Mucosa of rectum (tissue), 2 donors: ENCODE results near the gene DMTF1.
"Not testable (repeated sequence)": the region's sequence is repeated elsewhere in the genome, so short reads cannot be mapped to it uniquely, and the experiment has no call there.

Source experiments
- H3K27ac ChIP-seq, 2 donors: one replicate each; pipeline ENCODE4 v1.7.0; 2013; ENCODE audit warnings: inconsistent platforms in 2 of 2, low read depth in 2 of 2, low read length in 2 of 2
- H3K27me3 ChIP-seq, 2 donors: one replicate each; pipeline ENCODE4 v1.7.0; 2013; ENCODE audit warnings: low read length in 2 of 2; ENCODE audit not compliant: control insufficient read depth in 2 of 2, insufficient read depth in 2 of 2
- H3K36me3 ChIP-seq, 2 donors: one replicate each; pipeline ENCODE4 v1.7.0; 2013; ENCODE audit warnings: low read length in 2 of 2; ENCODE audit not compliant: control insufficient read depth in 2 of 2, insufficient read depth in 2 of 2
- H3K4me1 ChIP-seq, 2 donors: one replicate each; pipeline ENCODE4 v1.7.0; 2013; ENCODE audit warnings: low read length in 2 of 2, mild to moderate bottlenecking in 1 of 2; ENCODE audit not compliant: control insufficient read depth in 2 of 2, insufficient read depth in 2 of 2
- H3K4me3 ChIP-seq, 2 donors: one replicate each; pipeline ENCODE4 v1.7.0; 2013; ENCODE audit warnings: low read length in 2 of 2
- H3K9ac ChIP-seq, 2 donors: one replicate each; pipeline ENCODE4 v1.7.0; 2013; ENCODE audit warnings: low read length in 2 of 2, low read depth in 1 of 2, mild to moderate bottlenecking in 1 of 2
- H3K9me3 ChIP-seq, 2 donors: one replicate each; pipeline ENCODE4 v1.7.0; 2013; ENCODE audit warnings: low read length in 2 of 2; ENCODE audit not compliant: control insufficient read depth in 2 of 2
- donor health status: healthy.
- donor health status: Normal muscosa, but diverticular disease.

DMTF1 gene

DNA sequence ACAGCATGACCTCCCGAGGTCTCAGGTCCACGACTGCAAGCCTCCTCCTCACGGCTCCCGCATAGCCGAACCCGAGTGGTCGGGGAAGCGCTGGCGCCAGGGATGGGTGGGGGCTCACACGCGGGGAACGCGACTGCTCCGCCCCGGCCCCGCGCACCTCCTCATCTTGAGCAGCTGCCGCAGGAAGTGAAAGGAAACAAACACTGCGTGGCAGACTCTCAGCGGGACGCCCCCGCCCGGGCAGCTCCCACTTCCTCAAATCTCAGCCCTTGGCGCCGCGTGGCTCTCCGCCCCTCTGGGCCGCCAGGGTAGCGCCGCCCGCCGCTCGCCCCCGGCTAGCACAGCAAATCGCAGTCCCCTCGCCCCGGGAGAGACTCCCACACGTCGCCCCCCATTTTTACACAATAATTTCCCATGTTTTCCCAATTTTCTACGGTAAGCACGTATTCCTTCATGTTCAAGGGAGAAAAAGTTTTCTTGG is 67.3 kb downstream of the DMTF1 start, which contains the start of gene TMEM243:
TSS of gene TMEM243 (minus strand) at position 188 of the 481 bp plus-strand sequence. CDS start 229 bp downstream, outside the sequence.
- H3K36me3 ChIP-seq: no peaks in the 10 kb centered on the region
- peaks cover 18 to 19% of the 10 kb centered on the region in 2 donors for H3K4me1 ChIP-seq
- peak within 1 kb of the TSS; percentile 84 to 86 for H3K27ac ChIP-seq
- peak within 1 kb of the TSS; percentile 88 to 93 for H3K9ac ChIP-seq
- H3K9me3 ChIP-seq: no peaks in the 10 kb centered on the region
- peak within 1 kb of the TSS; percentile 91 to 98 for H3K4me3 ChIP-seq
- peaks cover 4 to 5% of the 10 kb centered on the region in 2 donors for H3K27me3 ChIP-seq

DNA sequence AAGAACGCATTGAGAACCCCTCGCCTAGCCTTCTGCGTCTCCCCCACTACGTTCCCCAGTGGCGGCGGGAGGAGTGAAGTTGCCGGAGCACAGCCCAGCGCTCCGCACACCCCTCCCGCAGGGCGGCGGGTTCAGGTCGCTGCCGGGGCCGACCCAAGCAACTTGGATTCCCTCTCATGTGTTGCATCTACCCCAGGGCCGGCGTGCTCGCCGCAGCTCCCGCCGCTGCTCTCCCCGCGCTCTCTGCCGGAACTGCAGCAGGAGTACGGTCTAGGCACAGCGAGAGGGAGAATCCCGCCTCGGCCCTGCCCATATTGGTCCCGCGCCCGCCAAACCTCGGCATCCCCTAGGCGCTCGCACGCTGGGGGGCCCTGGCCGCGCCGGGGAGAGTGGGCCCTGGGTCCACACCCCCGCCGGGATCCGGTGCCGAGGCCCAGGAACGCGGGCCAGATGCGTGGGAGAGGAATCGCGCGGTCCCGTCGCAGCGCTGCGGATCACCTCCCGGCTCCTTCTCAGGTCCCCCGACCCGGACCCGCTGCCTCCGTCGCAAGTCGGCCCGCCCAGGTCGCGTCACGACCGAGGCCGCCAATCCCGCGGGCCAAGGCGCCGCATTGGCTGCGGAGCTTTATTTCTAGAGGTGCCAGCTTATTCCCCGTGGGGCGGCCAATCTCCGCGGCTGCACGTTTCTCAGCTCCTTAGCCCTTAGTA is 67.9 kb downstream of the DMTF1 start:
- Histone ChIP-seq H3K27ac (peak overlapping the region; percentile 84 to 86), H3K36me3 (no peaks in the 10 kb centered on the region), H3K9ac (peak overlapping the region; percentile 88 to 93), H3K27me3 (peaks cover 4 to 5% of the 10 kb centered on the region in 2 donors), H3K4me3 (peak overlapping the region; percentile 91 to 98), H3K4me1 (peaks cover 18 to 19% of the 10 kb centered on the region in 2 donors), H3K9me3 (no peaks in the 10 kb centered on the region)

DNA sequence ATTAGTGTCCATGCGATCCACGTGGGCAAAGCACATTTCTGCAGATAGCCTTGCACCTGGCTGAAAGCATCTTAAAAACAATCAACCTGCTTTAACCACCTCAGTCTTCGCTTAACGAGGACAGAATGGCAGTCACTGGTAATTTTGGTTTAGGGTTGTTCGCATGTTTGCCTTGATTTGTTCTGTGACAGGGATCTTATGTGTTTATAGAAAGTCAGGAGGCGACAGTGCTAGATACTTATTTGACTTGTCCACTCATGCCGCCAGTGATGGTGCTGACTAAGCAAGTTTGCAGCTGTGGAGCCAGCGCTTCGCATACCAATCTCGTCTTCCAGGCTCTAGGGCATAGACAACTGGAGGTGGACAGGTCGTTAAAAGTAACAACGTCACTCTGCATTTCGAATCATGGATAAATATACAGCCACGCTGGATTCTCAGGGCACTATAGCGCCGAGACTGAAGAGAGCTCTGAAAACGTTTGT is 68.5 kb downstream of the DMTF1 start:
- Histone ChIP-seq H3K27me3 (peaks cover 4 to 5% of the 10 kb centered on the region in 2 donors), H3K9ac (peak overlapping the region in 1 of 2 donors; percentile 88), H3K27ac (peak overlapping the region in 1 of 2 donors; percentile 86), H3K4me1 (peaks cover 18 to 19% of the 10 kb centered on the region in 2 donors), H3K4me3 (peak overlapping the region; percentile 91 to 98), H3K36me3 (no peaks in the 10 kb centered on the region), H3K9me3 (no peaks in the 10 kb centered on the region)

DNA sequence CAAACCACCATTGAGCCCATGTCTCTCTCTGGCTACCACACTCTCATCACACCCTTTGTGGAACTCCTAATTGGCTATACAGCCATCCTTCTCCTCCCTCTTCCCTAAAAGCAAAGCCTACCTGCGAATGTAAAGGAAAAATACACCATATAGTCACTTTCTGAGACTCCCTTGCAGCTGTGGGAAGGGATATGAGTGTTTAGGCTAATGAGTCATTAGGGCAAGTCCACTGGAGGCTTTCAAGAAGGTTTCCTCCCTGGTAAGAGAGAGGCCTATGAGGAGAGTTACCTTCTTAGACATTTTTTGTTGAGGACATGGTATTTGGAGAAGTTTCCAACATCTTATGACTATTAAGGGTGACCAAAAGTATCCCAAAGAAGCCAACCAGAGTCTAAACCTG is 71.4 kb downstream of the DMTF1 start:
- H3K9ac ChIP-seq: no peak overlapping the region
- no peak overlapping the region for H3K4me3 ChIP-seq
- peaks cover 4 to 5% of the 10 kb centered on the region in 2 donors for H3K27me3 ChIP-seq
- no peaks in the 10 kb centered on the region for H3K36me3 ChIP-seq
- no peaks in the 10 kb centered on the region for H3K9me3 ChIP-seq
- H3K4me1 ChIP-seq: peaks cover 6 to 10% of the 10 kb centered on the region in 2 donors
- H3K27ac ChIP-seq: no peak overlapping the region

- H3K27me3 ChIP-seq: peaks cover 4 to 5% of the 10 kb centered on the region in 2 donors
- peaks cover 5% of the 10 kb centered on the region in 2 donors for H3K4me1 ChIP-seq
- H3K36me3 ChIP-seq: no peaks in the 10 kb centered on the region
- H3K27ac ChIP-seq: no peak overlapping the region
- no peak overlapping the region for H3K9ac ChIP-seq
- H3K4me3 ChIP-seq: no peak overlapping the region
- H3K9me3 ChIP-seq: no peaks in the 10 kb centered on the region
Measured at GRCh38 chr7:87225696-87226095, 73.4 kb downstream of the DMTF1 start.

- H3K36me3 ChIP-seq: no peaks in the 10 kb centered on the region
- no peaks in the 10 kb centered on the region for H3K9me3 ChIP-seq
- no peak overlapping the region for H3K4me3 ChIP-seq
- H3K4me1 ChIP-seq: no peaks in the 10 kb centered on the region
- no peak overlapping the region for H3K9ac ChIP-seq
- H3K27me3 ChIP-seq: peaks cover 4 to 5% of the 10 kb centered on the region in 2 donors
- no peak overlapping the region for H3K27ac ChIP-seq
Measured at GRCh38 chr7:87226495-87226894, 74.2 kb downstream of the DMTF1 start.

GRCh38 chr7:87231258-87231657 is 79.0 kb downstream of the DMTF1 start:
- Histone ChIP-seq H3K27me3 (no peaks in the 10 kb centered on the region), H3K27ac (no peak overlapping the region), H3K9ac (no peak overlapping the region), H3K36me3 (no peaks in the 10 kb centered on the region), H3K9me3 (no peaks in the 10 kb centered on the region), H3K4me3 (no peak overlapping the region), H3K4me1 (no peaks in the 10 kb centered on the region)

DNA sequence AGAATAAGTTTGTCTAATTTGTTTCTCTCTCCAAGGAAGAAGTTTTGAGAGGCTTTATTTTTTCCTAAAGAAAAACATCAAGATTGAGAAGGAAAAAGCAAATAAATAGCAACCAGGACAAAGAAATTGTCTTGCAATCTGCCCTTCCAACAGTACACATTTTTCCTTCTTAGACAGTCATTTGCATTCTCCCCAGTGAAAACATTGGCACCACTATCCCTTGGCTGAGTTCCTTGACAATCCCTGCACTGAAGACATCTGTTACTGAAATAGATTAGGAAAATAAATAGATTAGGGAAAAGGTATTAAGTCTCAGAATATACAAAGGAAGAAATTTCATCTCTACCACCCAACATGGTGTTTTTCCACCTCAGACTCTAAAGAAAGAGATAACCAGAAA is 79.5 kb downstream of the DMTF1 start:
- H3K4me3 ChIP-seq: no peak overlapping the region

DNA sequence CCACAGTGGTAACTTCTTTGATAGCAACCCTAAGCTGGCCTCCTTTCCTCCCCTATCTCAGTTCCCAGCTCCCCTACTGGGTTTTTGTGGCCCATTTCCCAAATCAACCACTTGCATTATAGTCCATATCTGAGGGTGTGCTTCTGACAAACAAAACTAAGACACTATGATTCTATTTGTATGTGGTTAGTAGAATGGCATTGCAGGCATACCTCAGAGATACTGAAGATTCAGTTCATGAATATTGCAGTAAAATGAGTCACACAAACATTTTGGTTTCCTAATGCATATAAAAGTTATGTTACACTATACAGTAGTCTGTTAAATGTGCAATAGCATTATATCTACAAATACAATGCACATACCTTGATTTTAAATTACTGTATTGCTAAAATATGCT is 82.7 kb downstream of the DMTF1 start:
- Histone ChIP-seq H3K27me3 (peaks cover 0 to 6% of the 10 kb centered on the region in 2 donors), H3K9ac (no peak overlapping the region), H3K4me3 (no peak overlapping the region), H3K36me3 (no peaks in the 10 kb centered on the region), H3K27ac (no peak overlapping the region), H3K4me1 (no peaks in the 10 kb centered on the region), H3K9me3 (no peaks in the 10 kb centered on the region)

More for the DNA sequence above, 79.5 kb downstream of the DMTF1 start:
- Histone ChIP-seq H3K36me3 (no peaks in the 10 kb centered on the region), H3K9me3 (no peaks in the 10 kb centered on the region), H3K27me3 (no peaks in the 10 kb centered on the region), H3K9ac (no peak overlapping the region), H3K4me1 (no peaks in the 10 kb centered on the region), H3K27ac (no peak overlapping the region)

DNA sequence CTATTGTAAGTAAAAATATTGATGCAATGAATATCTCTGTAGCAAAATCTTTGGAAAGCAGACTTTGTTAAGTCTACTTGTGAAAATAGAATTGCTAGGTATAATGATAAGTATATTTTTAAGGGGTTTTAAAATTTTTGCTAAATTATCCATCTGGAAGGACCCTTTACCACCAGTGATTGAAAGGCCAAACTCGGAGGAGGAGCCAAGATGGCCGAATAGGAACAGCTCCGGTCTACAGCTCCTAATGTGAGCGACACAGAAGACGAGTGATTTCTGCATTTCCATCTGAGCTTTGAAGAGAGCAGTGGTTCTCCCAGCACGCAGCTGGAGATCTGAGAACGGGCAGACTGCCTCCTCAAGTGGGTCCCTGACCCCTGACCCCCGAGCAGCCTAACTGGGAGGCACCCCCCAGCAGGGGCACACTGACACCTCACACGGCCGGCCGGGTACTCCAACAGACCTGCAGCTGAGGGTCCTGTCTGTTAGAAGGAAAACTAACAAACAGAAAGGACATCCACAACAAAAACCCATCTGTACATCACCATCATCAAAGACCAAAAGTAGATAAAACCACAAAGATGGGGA is 86.3 kb downstream of the DMTF1 start:
- not testable (repeated sequence) for H3K36me3 ChIP-seq, H3K4me3 ChIP-seq, H3K9ac ChIP-seq, H3K27ac ChIP-seq, H3K27me3 ChIP-seq, H3K9me3 ChIP-seq, H3K4me1 ChIP-seq
